Erythroblast (primary cell): Measurements from ENCODE around the gene P3H2.

ENCODE experiments used
- GATA1 ChIP-seq: IDR thresholded peaks from 2 replicates; pipeline ENCODE4 v1.6.1; 2011; ENCODE audit warnings: low read depth, mild to moderate bottlenecking, control low read depth, low read length, moderate library complexity
- POLR2A ChIP-seq: IDR thresholded peaks from 2 replicates; pipeline ENCODE4 v1.6.1; 2011; ENCODE audit warnings: mild to moderate bottlenecking, low read length

- TF ChIP-seq POLR2A (no peak), GATA1 (no peak)
Observed at GRCh38 chr3:190019844-190020243, 100.9 kb downstream of the P3H2 start.
